ENCODE data around the gene MED26. TPM values are rescaled to one million over a fixed set of nuclear protein-coding genes. Genes with fewer than 3 reads are reported as not detected.

MED26 gene
- total RNA-seq, 1 donor from 2014 or later, result 13.3 TPM

GRCh38 chr19:16579381-16579780 lies 48.6 kb downstream of the MED26 start:
- no peak for TF ChIP-seq CTCF (IDR thresholded peaks at IDR 0.05; ENCODE audit: unreplicated experiment)
- H3K27me3 Mint-ChIP-seq (ENCODE audit: low read depth), result no peaks in the 10 kb centered on the region
- no peak overlapping the region for H3K4me3 Mint-ChIP-seq
- no peak for DNase-seq (ENCODE audit: low spot score in 2 of 2, unreplicated experiment in 2 of 2)
- H3K27ac Mint-ChIP-seq, result no peak overlapping the region
- H3K36me3 Mint-ChIP-seq, result peaks cover 13% of the 10 kb centered on the region
- H3K4me1 Mint-ChIP-seq, result peaks cover 8% of the 10 kb centered on the region
- H3K9me3 Mint-ChIP-seq, result no peaks in the 10 kb centered on the region

DNA sequence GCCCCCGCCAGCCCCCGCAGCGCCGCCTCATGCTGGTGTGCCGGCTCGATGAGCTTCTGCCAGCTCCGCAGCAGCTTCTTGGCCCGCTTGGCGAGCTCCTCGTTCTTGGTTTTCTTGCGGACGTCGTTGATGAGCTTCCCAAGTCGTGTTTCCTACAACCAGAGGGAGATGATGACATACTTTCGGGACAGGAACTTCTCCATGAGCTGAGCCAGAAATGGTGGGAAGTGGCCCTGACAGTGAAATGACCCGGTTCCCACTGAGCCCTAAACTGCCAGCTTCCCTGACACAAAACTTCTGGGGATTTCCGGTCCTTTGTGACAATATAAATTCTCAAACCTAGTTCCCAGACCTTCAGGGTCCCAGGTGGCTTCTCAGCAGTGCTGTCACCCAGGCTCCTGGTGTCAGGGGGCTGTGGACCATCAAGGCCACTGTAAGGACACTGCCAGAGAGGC lies 50.4 kb downstream of the MED26 start:
- peaks cover 13% of the 10 kb centered on the region for H3K36me3 Mint-ChIP-seq
- H3K4me1 Mint-ChIP-seq, result peaks cover 15% of the 10 kb centered on the region
- H3K9me3 Mint-ChIP-seq, result no peaks in the 10 kb centered on the region
- H3K4me3 Mint-ChIP-seq, result no peak overlapping the region
- no peak for TF ChIP-seq CTCF (IDR thresholded peaks at IDR 0.05; ENCODE audit: unreplicated experiment)
- DNase-seq (ENCODE audit: low spot score in 2 of 2, unreplicated experiment in 2 of 2), result no peak
- no peak overlapping the region for H3K27ac Mint-ChIP-seq
- H3K27me3 Mint-ChIP-seq (ENCODE audit: low read depth), result no peaks in the 10 kb centered on the region

- TF ChIP-seq CTCF (IDR thresholded peaks at IDR 0.05; ENCODE audit: unreplicated experiment), result no peak
- H3K9me3 Mint-ChIP-seq, result no peaks in the 10 kb centered on the region
- peaks cover 13% of the 10 kb centered on the region for H3K36me3 Mint-ChIP-seq
- no peaks in the 10 kb centered on the region for H3K27me3 Mint-ChIP-seq (ENCODE audit: low read depth)
- H3K4me1 Mint-ChIP-seq, result peaks cover 18% of the 10 kb centered on the region
- no peak overlapping the region for H3K4me3 Mint-ChIP-seq
- no peak for DNase-seq (ENCODE audit: low spot score in 2 of 2, unreplicated experiment in 2 of 2)
- H3K27ac Mint-ChIP-seq, result no peak overlapping the region
These were observed 51.1 kb downstream of the MED26 start for GRCh38 chr19:16576690-16577530.

DNA sequence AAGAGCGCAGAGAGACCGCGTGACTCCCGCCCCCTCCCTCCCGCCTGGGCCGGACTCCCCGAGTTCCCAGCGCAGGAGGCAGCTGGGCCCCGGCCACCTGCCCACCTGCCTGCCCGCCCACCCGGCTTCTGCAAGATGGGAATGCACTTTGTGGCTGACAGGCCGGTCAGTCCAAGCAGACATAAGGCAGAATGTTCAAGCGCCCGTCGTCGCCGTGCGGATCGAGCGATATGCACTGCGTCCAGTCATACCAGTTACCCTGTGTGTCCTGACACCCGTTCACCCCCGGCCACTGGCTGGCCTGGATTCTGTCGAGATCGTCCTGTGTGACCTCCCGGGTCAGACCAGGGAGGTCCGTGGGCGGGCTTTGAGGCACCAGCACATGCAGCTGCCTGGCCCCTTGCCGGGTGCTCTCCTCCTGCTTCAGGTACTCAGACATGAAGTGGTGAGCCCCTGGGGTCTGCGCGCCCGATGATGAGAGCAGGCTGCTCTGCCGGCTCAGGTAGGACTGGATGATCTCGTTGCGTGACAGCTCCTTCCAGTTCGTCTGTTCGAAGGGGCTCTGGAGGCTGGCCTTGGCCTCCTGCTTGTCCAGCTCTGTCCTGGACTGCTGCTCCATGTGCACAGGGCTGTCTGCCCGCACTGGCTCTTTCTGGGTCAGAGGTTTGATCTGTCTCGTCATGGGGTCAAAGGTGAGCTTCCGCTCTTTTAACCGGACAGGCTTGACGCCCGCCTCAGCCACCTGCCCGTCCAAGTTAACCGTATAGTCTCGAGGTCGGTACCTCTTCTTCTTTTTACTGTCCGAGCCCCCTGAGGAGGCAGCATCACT lies 51.9 kb downstream of the MED26 start:
- no peak overlapping the region for H3K27ac Mint-ChIP-seq
- DNase-seq (ENCODE audit: low spot score in 2 of 2, unreplicated experiment in 2 of 2), result no peak
- no peak for TF ChIP-seq CTCF (IDR thresholded peaks at IDR 0.05; ENCODE audit: unreplicated experiment)
- H3K36me3 Mint-ChIP-seq, result peaks cover 13% of the 10 kb centered on the region
- H3K4me3 Mint-ChIP-seq, result no peak overlapping the region
- peaks cover 24% of the 10 kb centered on the region for H3K4me1 Mint-ChIP-seq
- no peaks in the 10 kb centered on the region for H3K27me3 Mint-ChIP-seq (ENCODE audit: low read depth)
- no peaks in the 10 kb centered on the region for H3K9me3 Mint-ChIP-seq

DNA sequence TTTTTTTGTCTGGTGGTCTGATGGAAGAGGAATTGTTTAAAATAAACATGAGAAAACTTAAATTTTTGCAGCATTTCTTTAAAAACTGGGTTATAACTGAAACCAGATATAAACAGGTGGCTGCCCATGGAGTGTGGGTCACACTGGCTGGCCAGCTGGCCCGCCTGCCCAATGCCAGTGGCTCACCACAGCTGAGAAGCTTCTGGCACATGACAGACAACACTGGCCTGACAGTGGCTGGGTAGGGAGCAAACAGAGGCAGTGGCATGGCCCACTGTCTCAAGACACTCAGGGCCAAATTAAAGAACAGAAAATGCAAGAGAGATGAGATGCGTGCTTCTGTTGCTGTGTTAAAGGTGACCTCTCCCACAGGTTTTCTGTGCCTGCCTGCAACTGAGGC lies 52.7 kb downstream of the MED26 start:
- no peak for DNase-seq (ENCODE audit: low spot score in 2 of 2, unreplicated experiment in 2 of 2)
- Mint-ChIP-seq H3K27ac (peak overlapping the region; percentile 30), H3K4me3 (no peak overlapping the region), H3K27me3 (ENCODE audit: low read depth) (no peaks in the 10 kb centered on the region), H3K36me3 (peaks cover 13% of the 10 kb centered on the region), H3K4me1 (peaks cover 26% of the 10 kb centered on the region), H3K9me3 (no peaks in the 10 kb centered on the region)
- TF ChIP-seq CTCF (IDR thresholded peaks at IDR 0.05; ENCODE audit: unreplicated experiment), result no peak

Data from mesothelial cell of epicardium (in vitro differentiated cells).